NCI-H2227 treated with DMSO at 0.1 percent for 48 hours (cell line): ENCODE measurements around the gene RIMKLB.
"Not testable (repeated sequence)": the region's sequence is repeated elsewhere in the genome, so short reads cannot be mapped to it uniquely, and the experiment has no call there.

ENCODE experiments used
- DNase-seq: peaks from one replicate; lab custom pipeline; 2025; lab: John Stamatoyannopoulos, UW

Gene RIMKLB

DNA sequence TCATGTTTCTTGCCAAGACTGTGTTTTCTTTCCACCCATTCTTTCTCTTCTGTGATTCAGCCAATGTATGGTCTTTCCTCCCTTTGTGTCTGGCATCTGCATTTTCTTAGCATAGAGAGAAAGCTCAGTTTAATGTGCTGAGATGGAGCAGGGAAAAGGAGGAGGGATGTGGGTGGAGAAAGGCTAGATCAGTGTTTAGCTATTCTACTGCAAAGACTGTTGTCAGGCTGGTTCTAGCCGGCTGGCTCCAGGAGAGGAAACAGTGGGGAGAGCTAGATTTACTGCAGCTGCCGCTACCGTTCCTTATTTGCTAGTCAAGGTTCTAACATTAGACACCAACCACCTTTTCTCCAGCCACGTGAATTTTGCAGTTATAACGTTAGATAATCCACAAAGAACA, 5.2 kb upstream of the RIMKLB start:
- peak; percentile 66 for DNase-seq

DNA sequence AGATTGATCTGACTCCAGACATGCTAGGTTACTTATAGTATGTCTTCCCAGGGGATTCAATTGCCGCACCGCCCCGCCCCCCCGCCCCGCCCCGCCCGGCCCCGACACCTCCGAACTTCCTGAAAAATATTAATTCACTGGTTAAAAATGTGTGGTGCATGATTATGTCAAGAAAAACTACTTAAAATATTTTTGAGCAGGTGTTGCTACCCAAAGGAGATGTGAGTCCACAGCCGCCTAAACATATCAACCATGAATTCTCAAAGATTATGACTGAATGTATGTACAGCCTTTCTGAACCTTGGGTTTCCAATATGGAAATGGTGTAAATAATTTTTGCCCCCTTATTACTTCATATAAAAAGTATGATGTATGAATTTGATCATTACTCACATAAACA, 2.7 kb upstream of the RIMKLB start:
- no peak for DNase-seq

DNA sequence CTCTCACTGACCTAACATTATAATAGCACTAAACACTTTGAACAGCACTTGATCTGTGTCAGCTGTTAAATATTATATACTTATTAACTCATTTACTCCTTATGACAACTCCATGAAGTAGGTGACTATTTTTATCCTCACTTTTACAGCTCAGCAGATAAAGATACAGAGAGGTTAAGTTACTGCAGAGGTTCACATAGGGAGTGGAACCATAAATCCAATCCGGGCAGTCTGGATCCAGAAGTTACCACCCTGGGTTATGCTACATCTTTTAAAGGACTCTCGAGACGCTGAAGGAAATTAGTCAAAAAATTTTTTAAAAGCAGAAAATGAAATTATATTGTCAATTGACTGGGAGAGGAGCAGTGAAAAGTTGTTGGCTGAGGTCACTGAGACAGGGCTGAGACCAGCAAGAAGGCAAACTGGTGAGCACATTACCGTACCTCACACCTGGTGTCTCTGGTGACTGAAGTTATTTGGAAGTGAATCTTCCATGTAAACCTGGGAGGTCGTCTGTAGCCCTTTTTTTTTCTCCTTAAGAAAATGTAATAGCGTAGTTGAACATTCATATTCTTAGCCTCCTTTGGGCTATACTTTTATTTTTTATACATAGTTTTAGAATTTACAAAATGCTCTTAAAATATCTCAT, 1.2 kb upstream of the RIMKLB start:
- no peak for DNase-seq

DNA sequence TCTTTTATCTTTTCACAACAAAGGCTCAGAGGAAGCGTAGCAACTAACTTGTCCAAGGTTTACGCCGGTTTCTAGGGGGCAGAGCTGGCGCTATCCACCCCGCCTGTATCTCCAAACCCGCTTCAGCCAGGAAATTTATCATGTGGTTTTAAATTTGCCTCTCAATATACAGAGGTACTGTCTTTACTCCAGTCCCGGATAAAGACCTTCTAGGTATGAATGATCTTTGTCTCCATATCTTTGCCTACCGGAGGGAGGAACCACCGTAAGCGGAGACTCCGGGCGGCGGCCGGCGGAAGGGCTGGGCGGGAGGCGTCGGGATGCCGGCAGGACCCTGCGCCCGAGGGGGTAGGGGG, 693 bp upstream of the RIMKLB start:
- no peak for DNase-seq

DNA sequence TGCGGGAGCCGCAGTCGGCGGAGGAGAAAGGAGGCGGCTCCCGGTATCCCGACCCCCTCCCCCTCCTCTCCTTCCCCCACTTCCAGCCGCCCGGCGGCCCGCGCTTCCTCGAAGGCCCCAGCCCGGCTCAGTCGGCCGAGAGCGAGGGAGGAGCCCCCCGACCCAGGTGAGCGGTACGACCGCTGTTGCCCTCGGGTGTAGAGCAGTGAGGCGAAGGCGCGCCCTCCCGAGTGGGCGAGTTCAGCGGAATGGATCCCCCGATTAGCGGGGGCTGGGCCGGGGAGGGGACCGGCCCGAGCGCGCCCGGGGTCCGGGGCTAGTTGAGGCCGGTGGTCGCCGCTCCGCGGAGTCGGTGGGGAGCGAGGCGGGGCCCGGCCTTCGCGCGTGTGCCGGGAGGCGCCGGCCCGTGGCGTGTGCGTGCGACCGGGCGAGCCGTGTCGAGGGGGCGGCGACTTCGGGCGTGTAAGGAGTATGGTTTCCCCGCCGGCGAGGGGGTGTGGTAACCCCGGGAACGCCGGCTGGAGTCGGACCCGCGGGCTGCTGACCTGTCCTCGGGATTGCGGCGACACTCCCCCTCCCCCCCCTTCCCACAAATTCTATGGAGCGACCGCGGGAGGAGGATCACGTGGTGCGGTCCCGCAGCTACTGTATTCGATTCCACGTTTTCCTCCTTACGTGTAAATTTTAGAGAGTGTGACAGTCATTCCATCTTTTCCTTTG, 501 bp downstream of the RIMKLB start:
- no peak for DNase-seq

DNA sequence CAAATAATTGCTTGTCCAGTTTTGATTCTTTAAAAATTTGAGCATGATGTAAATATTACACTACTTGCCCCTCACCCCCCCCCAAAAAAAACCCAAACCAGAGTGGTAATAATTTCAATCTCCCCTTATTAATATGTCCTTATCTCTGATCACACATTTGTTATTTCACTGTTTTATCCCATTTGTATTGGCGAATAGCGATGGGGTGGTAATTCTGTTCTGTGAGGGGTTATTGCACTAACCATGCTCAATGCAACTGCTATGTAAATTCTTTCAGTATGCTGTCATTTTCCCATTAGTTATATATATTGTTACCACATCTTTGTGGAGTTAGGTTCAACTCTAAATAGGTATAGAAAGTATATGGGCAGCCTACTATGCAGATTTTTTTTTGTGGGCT, 1.1 kb downstream of the RIMKLB start:
- no peak for DNase-seq

DNA sequence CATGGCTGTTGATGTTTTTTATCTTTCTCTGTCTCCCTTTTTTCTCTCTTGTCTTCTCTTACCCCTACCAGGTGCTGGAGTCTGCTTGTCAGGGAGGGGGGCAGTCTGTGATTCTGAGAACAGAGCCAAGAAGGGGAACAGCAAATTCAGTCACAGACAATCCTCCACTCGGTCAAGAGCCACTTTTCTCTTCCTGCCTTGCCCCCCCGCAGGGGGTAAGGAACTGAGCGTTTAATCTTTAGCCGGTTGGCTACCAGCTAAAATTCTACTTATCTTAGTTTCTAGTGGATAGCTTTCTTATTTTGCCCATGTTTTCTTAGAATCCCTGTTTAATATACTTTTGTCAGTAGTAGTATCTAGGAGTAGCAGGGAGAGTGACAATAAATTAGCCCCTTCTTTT, 1.9 kb downstream of the RIMKLB start:
- DNase-seq: no peak

DNA sequence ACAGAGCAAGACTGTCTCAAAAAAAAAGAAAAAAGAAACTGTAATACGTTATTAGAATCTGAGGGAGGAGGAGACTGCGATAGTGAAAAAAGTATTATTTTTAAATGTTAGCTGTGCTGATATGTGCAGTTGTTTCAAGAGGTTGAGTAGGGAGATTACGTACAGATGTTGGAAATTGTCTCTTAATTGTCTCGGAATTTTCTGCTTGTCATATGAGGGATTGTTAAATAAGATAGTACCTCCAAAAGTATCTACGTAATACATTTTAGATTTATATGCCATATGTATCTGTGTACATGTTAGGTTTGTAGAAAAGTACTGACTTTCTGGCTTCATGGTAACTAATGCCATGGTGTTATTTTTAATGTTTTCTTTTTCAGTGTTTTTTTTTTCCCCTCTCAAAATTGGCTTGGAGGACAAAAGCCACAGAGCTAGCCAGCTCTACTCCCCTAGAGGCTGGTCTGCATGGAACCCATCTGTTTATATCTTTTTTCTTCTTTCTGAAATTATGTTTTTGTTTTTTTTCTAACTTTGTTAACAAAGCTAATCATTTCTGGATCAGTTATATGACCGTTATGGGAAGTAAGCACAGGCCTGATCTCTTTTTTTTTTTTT, 3.4 kb downstream of the RIMKLB start:
- no peak for DNase-seq

DNA sequence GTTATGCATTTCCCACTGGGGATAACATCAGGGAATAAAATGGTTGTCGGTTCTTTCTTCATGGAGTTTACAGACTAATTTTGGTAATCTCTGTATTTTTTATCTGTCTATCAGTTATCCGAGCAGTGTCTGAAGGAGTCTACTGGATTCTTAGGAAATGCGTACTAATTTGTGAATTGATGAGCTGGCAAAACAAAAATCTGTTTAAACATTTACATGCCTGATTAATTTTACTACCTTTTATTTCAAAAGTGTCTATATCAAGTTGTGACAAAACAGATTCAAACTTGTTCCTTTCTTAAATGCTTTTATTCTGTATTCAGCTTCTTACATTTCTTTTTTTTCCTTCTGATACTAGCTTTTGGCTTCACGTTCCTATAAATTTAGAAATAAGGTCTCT, 4.4 kb downstream of the RIMKLB start:
- DNase-seq: no peak

DNA sequence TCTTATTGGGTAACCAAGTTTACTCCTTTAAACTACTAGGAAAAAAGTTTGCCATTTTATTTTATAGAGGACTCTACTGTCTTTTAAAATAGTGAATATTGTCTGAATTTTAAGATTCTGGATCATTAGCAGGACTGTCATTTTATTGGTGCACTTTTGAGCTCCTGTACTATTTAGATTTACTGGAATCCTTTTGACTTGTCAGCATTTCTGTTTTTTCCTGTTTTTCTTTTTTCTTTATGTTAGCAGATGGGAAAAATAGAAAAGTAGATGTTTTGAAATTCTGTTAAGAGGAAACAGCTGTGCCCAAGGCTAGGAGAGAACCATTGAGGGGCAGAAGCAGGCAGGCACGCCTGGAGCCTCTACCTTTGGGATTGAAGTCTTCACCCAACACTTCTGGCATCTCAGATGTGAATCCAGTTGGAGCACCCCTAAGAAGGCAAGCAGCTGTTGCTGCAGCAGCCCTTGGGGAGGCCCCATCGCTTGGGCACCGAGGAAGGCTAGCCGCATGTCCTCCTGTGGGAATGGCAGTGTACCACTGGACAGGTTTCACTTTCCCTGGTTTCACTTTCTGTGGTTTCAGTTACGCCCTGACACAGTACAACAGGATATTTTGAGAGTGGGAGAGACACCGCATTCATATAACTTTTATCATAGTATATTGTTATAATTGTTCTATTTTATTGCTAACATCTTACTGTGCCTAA, 11.5 kb downstream of the RIMKLB start:
- no peak for DNase-seq

DNA sequence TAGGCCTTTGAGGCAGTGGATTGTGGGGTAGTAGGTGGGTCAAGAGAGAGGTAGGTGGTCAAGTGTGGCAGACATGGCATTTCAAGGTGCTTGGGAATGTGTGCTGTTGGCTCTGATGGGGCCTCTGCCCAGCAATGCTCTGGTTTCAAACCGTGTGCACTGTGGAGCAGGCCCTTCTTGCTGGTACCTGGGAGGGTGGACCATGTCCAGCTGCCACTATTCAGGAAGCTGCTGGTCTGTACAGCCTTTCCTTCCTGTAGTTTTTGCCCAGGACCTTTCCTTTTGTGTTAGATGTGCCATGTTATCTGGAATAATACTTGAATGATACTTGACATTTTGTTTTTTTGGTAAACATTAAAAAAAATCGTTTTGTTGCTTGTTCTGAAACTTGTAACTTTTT, 14.8 kb downstream of the RIMKLB start:
- DNase-seq: no peak

DNA sequence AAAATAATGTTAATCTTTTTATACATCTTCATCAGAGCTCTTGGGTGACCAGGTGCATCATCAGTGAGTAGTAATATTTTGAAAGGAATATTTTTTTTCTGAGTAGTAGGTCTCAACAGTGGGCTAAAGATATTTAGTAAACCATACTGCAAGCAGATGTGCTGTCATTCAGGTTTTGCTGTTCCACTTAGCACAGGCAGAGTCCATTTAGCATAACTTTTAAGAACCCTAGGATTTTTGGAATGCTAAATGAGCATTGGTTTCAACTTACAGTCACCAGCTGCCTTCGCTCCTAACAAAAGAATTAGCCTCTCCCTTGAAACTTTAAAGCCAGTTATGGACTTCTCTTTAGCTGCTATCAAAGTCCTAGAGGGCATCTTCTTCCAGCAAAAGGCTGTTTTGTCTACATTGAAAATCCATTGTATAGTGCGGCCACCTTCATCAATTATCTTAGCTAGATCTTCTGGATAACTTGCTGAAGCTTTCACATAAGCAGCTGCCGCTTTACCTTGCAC, 24.6 kb downstream of the RIMKLB start:
- no peak for DNase-seq

DNA sequence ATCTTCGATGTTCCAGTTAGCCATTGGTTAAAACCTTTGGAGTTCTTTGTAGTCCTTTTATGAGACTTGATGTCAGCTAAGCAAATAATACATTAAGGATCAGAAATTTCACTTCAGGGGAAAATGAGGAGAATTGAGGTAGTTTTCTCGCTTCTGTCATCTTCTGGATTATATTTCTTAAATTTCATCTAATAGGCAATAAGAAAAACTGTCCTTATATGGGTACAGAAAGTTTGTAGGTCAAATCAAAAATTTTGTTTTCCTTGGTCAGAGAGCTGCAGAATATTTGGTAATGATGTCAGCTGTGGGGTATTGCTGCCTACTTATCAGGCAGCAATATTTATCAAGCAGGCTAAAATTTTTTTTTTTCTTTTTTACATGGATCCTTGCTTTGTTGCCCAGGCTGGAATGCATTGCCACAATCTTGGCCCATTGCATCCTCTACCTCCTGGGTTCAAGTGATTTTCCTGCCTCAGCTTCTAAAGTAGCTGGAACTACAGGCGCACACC, 37.1 kb downstream of the RIMKLB start:
- DNase-seq: no peak

DNA sequence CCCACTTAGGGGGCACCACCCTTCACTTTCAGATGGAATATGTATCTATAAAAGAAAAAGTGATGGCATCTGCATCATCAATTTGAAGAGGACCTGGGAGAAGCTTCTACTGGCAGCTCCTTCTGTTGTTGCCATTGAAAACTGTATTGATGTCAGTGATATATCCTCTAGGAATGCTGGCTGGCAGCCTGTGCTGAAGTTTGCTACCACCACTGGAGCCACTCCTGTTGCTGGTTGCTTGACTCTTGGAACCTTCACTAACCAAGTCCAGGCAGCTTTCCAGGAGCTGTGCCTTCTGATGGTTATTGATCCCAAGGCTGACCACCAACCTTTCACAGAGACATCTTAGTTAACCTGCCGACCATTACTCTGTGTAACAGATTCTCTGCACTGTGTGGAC, 44.7 kb downstream of the RIMKLB start:
- no peak for DNase-seq

DNA sequence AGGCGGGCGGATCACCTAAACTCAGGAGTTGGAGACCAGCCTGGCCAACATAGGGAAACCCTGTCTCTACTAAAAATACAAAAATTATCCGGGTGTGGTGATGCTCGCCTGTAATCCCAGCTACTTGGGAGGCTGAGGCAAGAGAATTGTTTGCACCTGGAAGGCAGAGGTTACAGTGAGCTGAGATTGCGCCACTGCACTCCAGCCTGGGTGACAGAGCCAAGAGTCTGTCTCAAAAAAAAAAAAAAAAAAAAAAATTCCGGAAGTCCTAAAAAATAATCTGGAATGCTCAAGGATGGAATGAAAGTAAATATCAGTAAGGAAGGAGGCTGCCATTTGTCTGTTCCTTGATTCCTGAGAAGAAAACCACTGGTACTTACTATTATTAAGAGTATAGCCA, 45.3 kb downstream of the RIMKLB start:
- not testable (repeated sequence) for DNase-seq

DNA sequence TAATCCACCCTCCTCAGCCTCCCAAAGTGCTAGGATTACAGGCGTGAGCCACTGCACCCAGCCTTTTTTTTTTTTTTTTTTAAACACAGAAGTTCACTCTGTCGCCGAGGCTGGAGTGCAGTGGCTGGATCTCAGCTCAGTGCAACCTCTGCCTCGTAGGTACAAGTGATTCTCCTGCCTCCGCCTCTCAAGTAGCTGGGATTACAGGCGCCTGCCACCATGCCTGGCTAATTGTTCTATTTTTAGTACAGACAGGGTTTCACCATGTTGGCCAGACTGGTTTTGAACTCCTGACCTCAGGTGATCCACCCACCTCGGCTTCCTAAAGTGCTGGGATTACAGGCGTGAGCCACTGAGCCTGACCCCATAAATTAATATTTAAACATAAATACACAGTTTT, 47.8 kb downstream of the RIMKLB start:
- DNase-seq: not testable (repeated sequence)

DNA sequence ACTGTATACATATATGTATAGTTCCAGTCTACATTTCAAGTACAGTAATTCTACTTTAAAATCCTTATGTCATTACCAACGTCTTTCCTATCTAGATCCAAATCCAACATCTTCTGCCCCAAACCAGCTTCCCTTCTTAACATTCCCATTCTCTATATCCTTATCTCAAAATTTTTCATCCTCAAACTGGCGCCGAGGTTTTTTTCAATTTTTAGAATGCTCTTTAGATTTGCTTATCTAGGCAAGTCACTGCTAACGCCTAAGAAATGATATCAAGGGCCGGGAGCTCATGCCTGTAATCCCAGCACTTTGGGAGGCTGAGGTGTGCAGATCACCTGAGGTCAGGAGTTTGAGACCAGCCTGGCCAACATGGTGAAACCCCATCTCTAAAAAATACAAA, 48.3 kb downstream of the RIMKLB start:
- DNase-seq: no peak

DNA sequence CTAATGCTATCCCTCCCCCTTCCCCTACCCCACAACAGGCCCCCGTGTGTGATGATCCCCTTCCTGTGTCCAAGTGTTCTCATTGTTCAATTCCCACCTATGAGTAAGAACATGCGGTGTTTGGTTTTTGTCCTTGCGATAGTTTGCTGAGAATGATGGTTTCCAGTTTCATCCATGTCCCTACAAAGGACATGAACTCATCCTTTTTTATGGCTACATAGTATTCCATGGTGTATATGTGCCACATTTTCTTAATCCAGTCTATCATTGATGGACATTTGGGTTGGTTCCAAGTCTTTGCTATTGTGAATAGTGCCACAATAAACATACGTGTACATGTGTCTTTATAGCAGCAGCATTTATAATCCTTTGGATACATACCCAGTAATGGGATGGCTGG, 62.3 kb downstream of the RIMKLB start:
- not testable (repeated sequence) for DNase-seq

DNA sequence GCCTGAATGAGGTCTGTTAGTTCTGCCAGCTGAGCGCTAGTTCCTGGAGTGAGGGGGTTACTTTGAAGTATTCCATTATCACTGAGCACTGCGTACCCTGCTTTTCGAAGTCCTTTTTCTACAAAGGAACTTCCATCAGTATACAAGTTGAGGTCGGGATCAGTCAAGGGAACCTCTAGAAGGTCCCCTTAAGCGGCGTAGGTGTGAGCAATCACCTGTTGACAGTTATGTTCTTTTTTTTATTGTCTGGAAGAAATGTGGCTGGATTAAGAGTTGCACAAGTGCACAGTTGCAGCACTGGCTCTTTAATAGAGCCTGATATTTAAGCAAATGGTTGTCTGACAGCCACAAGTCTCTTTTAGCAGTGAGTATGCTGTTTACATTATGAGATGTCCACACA, 64.9 kb downstream of the RIMKLB start:
- DNase-seq: not testable (repeated sequence)

DNA sequence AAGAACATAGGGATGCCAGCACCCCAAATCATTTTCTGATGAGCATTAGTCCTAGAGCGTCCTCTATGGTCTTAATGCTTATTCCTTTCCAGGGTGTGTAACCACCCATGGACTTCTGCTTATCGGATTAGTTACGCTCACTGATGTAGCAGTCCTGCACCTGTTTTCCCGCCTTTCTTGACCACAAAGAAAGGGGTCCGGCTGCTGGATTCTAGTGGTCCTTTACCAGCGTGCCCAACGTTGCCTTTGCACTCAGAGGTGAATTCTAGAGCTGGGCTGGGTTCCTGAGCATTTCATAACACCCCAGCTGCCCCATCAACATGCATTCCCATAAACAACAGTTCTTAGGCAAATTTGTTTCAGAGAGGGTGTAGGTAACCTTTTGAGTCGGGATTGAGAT, 68.3 kb downstream of the RIMKLB start:
- not testable (repeated sequence) for DNase-seq

DNA sequence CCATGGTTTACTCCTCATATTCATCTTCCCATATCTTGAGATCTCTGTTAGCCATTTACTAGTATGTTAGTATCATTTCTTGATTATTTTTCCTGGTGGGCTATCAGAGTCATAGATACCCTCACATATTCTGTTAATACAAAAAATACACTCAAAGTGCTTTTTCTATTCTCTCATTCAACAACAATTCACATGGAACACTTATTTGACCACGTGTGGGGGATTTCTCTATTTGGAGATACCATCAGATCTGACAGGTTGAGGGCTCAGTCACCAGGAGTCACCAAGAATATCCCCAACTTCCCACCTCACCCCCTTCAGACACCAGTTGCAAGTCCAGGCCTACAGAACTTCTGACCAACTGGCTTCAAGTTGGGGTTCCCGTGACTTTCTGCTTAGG, 72.7 kb downstream of the RIMKLB start:
- DNase-seq: no peak

DNA sequence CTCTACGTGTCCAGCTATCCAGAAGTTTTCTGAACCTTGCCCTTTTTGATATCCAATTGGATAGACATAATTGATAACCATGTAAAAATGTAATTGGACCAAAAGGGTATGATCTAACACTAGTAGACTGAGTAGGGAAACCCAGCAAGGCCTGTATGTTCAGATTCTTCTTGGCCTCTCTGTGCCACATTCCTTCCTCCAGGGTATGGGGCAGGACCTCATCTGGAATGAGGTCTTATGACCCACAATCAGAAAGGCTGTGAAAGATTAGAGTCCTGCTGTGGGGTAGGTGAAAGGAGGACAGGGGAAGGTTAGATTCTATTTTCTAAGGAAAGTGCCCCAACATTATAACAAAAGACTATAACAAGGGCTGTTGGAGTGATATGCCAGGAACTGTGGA, 73.3 kb downstream of the RIMKLB start:
- no peak for DNase-seq

DNA sequence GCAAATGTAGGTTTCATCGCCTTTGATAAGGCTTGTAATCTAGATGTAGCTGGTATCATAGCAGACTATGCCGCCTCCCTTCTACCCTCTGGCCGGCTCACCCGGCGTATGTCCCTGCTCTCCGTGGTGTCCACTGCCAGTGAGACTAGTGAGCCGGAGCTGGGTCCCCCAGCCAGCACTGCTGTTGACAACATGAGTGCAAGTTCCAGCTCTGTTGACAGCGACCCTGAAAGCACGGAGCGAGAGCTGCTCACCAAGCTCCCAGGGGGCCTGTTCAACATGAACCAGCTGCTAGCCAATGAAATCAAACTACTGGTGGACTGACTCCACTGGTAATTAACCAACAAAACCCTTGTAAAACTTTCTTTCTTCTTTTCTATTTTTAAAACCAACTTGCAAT, 75.7 kb downstream of the RIMKLB start:
- no peak for DNase-seq
